ENCODE data around the gene HIP1R.

The HIP1R gene

GRCh38 chr12:122834921-122835749 lies at the start of gene HIP1R:
HIP1R (plus strand) TSS chr12:122835457; CDS start chr12:122835551, 94 bp downstream.
- peak within 1 kb of the TSS; percentile 58 for H3K4me3 ChIP-seq (ENCODE audit: low read depth, low read length)
- DNase-seq (ENCODE audit: low read depth): peak; percentile 63
- TF ChIP-seq MAX (IDR thresholded peaks at IDR 0.05; ENCODE audit: low read depth, low read length): no peak
- no peak for TF ChIP-seq CTCF (IDR thresholded peaks at IDR 0.05; ENCODE audit: low read depth, low read length)
- TF ChIP-seq MYC (IDR thresholded peaks at IDR 0.05; ENCODE audit: low read depth, low read length): no peak
- peak; percentile 45 for TF ChIP-seq POLR2A (IDR thresholded peaks at IDR 0.05; ENCODE audit: extremely low read depth, insufficient read length)

- H3K4me3 ChIP-seq (ENCODE audit: low read depth, low read length): no peak overlapping the region
- TF ChIP-seq MYC (IDR thresholded peaks at IDR 0.05; ENCODE audit: low read depth, low read length): no peak
- no peak for TF ChIP-seq CTCF (IDR thresholded peaks at IDR 0.05; ENCODE audit: low read depth, low read length)
- DNase-seq (ENCODE audit: low read depth): no peak
Measured at GRCh38 chr12:122785503-122785902, 49.8 kb upstream of the HIP1R start.

GRCh38 chr12:122788387-122788786 lies 46.9 kb upstream of the HIP1R start:
- no peak for DNase-seq (ENCODE audit: low read depth)
- H3K4me3 ChIP-seq (ENCODE audit: low read depth, low read length): no peak overlapping the region
- TF ChIP-seq MAX (IDR thresholded peaks at IDR 0.05; ENCODE audit: low read depth, low read length) (no peak), MYC (IDR thresholded peaks at IDR 0.05; ENCODE audit: low read depth, low read length) (no peak), POLR2A (IDR thresholded peaks at IDR 0.05; ENCODE audit: extremely low read depth, insufficient read length) (no peak), CTCF (IDR thresholded peaks at IDR 0.05; ENCODE audit: low read depth, low read length) (no peak)

- no peak for DNase-seq (ENCODE audit: low read depth)
- H3K4me3 ChIP-seq (ENCODE audit: low read depth, low read length): no peak overlapping the region
- TF ChIP-seq POLR2A (IDR thresholded peaks at IDR 0.05; ENCODE audit: extremely low read depth, insufficient read length) (no peak), MAX (IDR thresholded peaks at IDR 0.05; ENCODE audit: low read depth, low read length) (no peak), CTCF (IDR thresholded peaks at IDR 0.05; ENCODE audit: low read depth, low read length) (no peak), MYC (IDR thresholded peaks at IDR 0.05; ENCODE audit: low read depth, low read length) (no peak)
Measured at GRCh38 chr12:122789637-122790036, 45.6 kb upstream of the HIP1R start.

- TF ChIP-seq MYC (IDR thresholded peaks at IDR 0.05; ENCODE audit: low read depth, low read length) (no peak), POLR2A (IDR thresholded peaks at IDR 0.05; ENCODE audit: extremely low read depth, insufficient read length) (no peak), MAX (IDR thresholded peaks at IDR 0.05; ENCODE audit: low read depth, low read length) (no peak), CTCF (IDR thresholded peaks at IDR 0.05; ENCODE audit: low read depth, low read length) (no peak)
- no peak overlapping the region for H3K4me3 ChIP-seq (ENCODE audit: low read depth, low read length)
- DNase-seq (ENCODE audit: low read depth): no peak
Measured at GRCh38 chr12:122790393-122791075, 44.7 kb upstream of the HIP1R start.
